Measurements from ENCODE around the gene DIAPH2.

Gene DIAPH2

GRCh38 chrX:97616883-97617530, 932.4 kb downstream of the DIAPH2 start:
- no peak for DNase-seq

GRCh38 chrX:97619499-97619898, 934.9 kb downstream of the DIAPH2 start:
- DNase-seq: no peak

DNA sequence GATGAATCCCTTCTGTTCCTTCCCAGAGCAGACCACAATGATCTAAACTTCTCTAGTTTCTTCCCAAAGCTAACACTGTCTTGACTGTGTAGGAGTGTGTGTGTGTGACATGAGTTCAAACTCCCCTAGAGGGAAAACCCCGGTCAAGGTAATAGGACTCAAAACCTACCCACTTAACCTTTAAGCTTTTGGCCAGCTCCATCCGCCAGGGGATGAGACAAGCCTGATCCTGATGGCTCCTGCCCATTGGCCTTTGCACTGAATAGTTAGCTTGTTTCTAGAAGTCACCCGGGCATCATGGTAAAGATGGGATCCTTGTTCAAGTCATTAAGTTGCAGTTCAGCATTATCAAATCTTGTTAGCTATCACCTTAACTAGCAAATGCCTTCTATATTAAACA, 937.5 kb downstream of the DIAPH2 start:
- no peak for DNase-seq

- DNase-seq: no peak
Measured at GRCh38 chrX:97628326-97628725, 943.7 kb downstream of the DIAPH2 start.

DNA sequence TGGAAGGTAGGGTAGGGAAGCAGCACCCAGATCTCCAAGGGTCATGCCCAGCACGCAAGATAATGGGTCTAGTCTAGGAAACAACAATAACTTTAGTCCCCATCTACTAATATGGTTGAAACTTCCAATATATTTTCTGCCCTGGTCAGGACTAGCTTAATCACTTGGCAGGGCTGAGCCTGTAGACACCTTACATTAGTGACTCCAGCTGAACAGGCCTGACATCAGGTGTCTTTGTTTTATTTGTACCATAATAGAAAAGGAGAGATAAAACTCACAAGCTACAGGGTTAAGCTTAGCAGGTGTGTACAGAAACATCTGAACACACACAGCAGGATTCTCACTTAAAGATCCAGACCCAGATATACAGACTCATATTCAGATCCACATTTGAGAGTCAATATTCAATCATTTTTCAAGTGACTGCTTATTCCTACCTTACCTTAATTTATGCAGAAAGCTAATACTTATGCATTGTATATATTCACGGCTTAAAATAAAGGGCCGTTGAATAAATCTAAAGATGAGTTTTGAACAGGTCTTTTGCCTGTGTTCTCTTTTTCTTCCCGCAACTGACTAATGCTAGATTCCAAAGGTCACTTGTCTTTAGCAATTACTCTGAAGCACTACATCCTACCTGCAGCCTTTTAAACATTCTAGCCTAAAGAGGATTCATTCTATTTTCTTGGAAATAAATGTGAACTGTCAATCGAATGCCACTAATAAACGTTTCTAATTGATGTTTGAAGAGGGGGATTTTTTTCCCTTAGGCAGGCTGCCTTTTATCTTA, 944.4 kb downstream of the DIAPH2 start:
- no peak for DNase-seq

DNA sequence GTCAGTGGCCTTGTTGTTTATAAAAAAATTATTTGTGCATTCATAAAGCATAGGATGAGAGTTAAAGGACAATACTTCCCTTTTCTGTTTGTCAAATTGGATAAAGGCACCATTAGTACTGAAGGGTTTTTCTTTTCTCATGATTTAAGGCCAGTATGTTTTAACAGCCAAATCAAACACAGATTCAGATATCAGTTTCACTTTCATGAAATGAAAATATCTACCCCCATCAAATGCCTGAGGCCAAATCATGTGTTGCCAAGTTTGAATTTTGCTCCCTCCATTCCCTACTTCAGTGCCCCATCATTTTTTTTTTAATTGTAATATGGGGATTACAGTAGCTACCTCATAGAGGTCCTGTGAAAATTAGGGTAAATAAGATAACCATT, 944.9 kb downstream of the DIAPH2 start:
- DNase-seq: peak; percentile 41

GRCh38 chrX:97633798-97634197, 949.2 kb downstream of the DIAPH2 start:
- no peak for DNase-seq

DNA sequence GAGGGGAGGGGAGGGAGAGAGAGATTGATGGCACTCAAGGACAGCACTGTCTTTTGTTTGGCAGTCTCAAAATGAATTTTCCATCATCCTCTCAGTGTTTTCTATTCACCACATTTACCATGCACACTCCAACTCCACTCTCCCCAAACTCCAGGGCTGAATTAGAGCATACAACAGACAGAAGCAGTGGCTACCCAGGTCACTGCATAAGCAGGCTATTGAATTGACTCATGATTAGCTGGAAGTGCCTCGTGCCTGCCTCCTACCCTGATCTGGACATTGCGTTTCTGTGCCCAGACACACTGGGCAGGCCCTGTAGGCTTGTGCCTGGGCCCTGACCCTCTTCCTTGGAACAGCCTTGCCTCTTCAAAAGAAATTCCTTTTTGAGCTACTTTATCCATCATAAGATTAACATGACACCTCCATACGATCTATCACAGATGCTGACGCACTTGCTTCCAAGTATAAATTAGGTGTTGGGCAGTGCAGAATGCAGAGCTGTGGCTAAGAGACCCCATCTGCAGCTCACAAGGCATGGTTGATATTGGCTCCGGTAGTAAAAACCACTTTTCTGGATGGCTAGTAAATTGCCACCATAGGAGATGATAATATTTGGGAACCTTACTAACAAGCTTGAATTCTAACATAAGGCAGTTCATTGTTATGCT, 952.0 kb downstream of the DIAPH2 start:
- DNase-seq: no peak

GRCh38 chrX:97637289-97637688, 952.6 kb downstream of the DIAPH2 start:
- DNase-seq: no peak

GRCh38 chrX:97638621-97639020, 954.0 kb downstream of the DIAPH2 start:
- DNase-seq: no peak

GRCh38 chrX:97639526-97639925, 954.9 kb downstream of the DIAPH2 start:
- DNase-seq: peak; percentile 4

Measured in NCI-H1092 treated with DMSO at 0.1 percent for 48 hours (cell line).